Glutamatergic neuron (in vitro differentiated cells): Measurements from ENCODE around the gene ZHX3. TPM values are rescaled to one million over a fixed set of nuclear protein-coding genes. Genes with fewer than 3 reads are reported as not detected.

Source experiments
- DNase-seq: peaks from one replicate; pipeline ENCODE4 v3.0.0; 2022
- H3K27ac Mint-ChIP-seq: one replicate; pipeline ENCODE4 v1.8.0; 2020; ENCODE audit warnings: mild to moderate bottlenecking, mixed read lengths, inconsistent platforms; ENCODE audit not compliant: unreplicated experiment
- H3K27me3 Mint-ChIP-seq: one replicate; pipeline ENCODE4 v1.8.0; 2020; ENCODE audit warnings: mild to moderate bottlenecking, moderate library complexity, mixed read lengths, inconsistent platforms; ENCODE audit not compliant: unreplicated experiment
- H3K36me3 Mint-ChIP-seq: one replicate; pipeline ENCODE4 v1.8.0; 2020; ENCODE audit warnings: mild to moderate bottlenecking, mixed read lengths, inconsistent platforms; ENCODE audit not compliant: unreplicated experiment
- H3K4me1 Mint-ChIP-seq: one replicate; pipeline ENCODE4 v1.8.0; 2020; ENCODE audit warnings: mild to moderate bottlenecking, low read depth, mixed read lengths, inconsistent platforms; ENCODE audit not compliant: unreplicated experiment
- H3K4me3 Mint-ChIP-seq: one replicate; pipeline ENCODE4 v1.8.0; 2020; ENCODE audit warnings: mild to moderate bottlenecking, mixed read lengths, inconsistent platforms; ENCODE audit not compliant: unreplicated experiment
- H3K9me3 Mint-ChIP-seq: one replicate; pipeline ENCODE4 v1.8.0; 2020; ENCODE audit warnings: mild to moderate bottlenecking, moderate library complexity, mixed read lengths, inconsistent platforms; ENCODE audit not compliant: unreplicated experiment
- CTCF ChIP-seq: fragments of 200-600 bp; sonication (generic); IDR thresholded peaks from one replicate; pipeline ENCODE4 v1.5.0; 2021; ENCODE audit not compliant: partially characterized antibody, unreplicated experiment
- total RNA-seq: library from RNA; stranded (reverse); fragmentation: NEBNext Ultra II Directional; extraction: Animal tissue kit (Norgen Biotek cat#: 25700); gene quantifications from one replicate; pipeline ENCODE4 v1.2.1, GENCODE V29; 2021; ENCODE audit not compliant: unreplicated experiment

ZHX3 gene
- total RNA-seq, 1 donor from 2014 or later = 40.5 TPM

GRCh38 chr20:41276317-41276751, 41.2 kb downstream of the ZHX3 start:
- no peaks in the 10 kb centered on the region for H3K4me1 Mint-ChIP-seq
- no peak for DNase-seq
- H3K9me3 Mint-ChIP-seq = no peaks in the 10 kb centered on the region
- no peak overlapping the region for H3K4me3 Mint-ChIP-seq
- no peaks in the 10 kb centered on the region for H3K36me3 Mint-ChIP-seq
- TF ChIP-seq CTCF = no peak
- no peaks in the 10 kb centered on the region for H3K27me3 Mint-ChIP-seq
- no peak overlapping the region for H3K27ac Mint-ChIP-seq

- no peaks in the 10 kb centered on the region for H3K36me3 Mint-ChIP-seq
- no peak for DNase-seq
- no peaks in the 10 kb centered on the region for H3K27me3 Mint-ChIP-seq
- H3K9me3 Mint-ChIP-seq = no peaks in the 10 kb centered on the region
- H3K4me1 Mint-ChIP-seq = no peaks in the 10 kb centered on the region
- H3K27ac Mint-ChIP-seq = no peak overlapping the region
- no peak overlapping the region for H3K4me3 Mint-ChIP-seq
- no peak for TF ChIP-seq CTCF
Measured at GRCh38 chr20:41275301-41275731, 42.2 kb downstream of the ZHX3 start.

GRCh38 chr20:41274152-41274551, 43.4 kb downstream of the ZHX3 start:
- TF ChIP-seq CTCF = no peak
- DNase-seq = no peak
- no peaks in the 10 kb centered on the region for H3K4me1 Mint-ChIP-seq
- no peak overlapping the region for H3K4me3 Mint-ChIP-seq
- no peak overlapping the region for H3K27ac Mint-ChIP-seq
- H3K9me3 Mint-ChIP-seq = no peaks in the 10 kb centered on the region
- no peaks in the 10 kb centered on the region for H3K36me3 Mint-ChIP-seq
- no peaks in the 10 kb centered on the region for H3K27me3 Mint-ChIP-seq

- H3K4me1 Mint-ChIP-seq = no peaks in the 10 kb centered on the region
- no peak for TF ChIP-seq CTCF
- H3K9me3 Mint-ChIP-seq = no peaks in the 10 kb centered on the region
- no peaks in the 10 kb centered on the region for H3K27me3 Mint-ChIP-seq
- DNase-seq = no peak
- no peak overlapping the region for H3K27ac Mint-ChIP-seq
- no peak overlapping the region for H3K4me3 Mint-ChIP-seq
- H3K36me3 Mint-ChIP-seq = no peaks in the 10 kb centered on the region
Measured at GRCh38 chr20:41273445-41273844, 44.1 kb downstream of the ZHX3 start.

GRCh38 chr20:41272339-41272738, 45.2 kb downstream of the ZHX3 start:
- Mint-ChIP-seq H3K36me3 (no peaks in the 10 kb centered on the region), H3K4me1 (no peaks in the 10 kb centered on the region), H3K27ac (no peak overlapping the region), H3K27me3 (no peaks in the 10 kb centered on the region), H3K4me3 (no peak overlapping the region), H3K9me3 (no peaks in the 10 kb centered on the region)
- no peak for TF ChIP-seq CTCF
- no peak for DNase-seq
